Caco-2 (cell line): ENCODE data around the gene SNX25. TPM values are rescaled to one million over a fixed set of nuclear protein-coding genes. Genes with fewer than 3 reads are reported as not detected.

Experiments used
- BruUV-seq: library from RNA; stranded (reverse); fragments of 400-500 nt; replicated peaks from 2 replicates; lab custom pipeline; 2021; lab: Mats Ljungman, UMichigan
- CTCF ChIA-PET: fragments of 300-600 bp; sonication (Branson Sonifier 250); formaldehyde crosslinking; loops from one replicate; lab custom pipeline; 2022; ENCODE audit warnings: antibody characterized with exemption; lab: Charles Lee
- POLR2A ChIA-PET: fragments of 300-600 bp; sonication (Branson Sonifier 250); formaldehyde crosslinking; loops from one replicate; lab custom pipeline; 2022; ENCODE audit warnings: antibody characterized with exemption; lab: Charles Lee
- DNase-seq, 2 experiments: peaks; one replicate each; pipeline versions ENCODE4 v3.0.0 to v3.0.0-alpha.2; 2020 to 2022
- H3K27me3 ChIP-seq: replicated peaks from 2 replicates; pipeline ENCODE4 v1.6.0; 2011; ENCODE audit warnings: low read length; ENCODE audit not compliant: control insufficient read depth, insufficient read depth
- H3K36me3 ChIP-seq: 2 replicates; pipeline ENCODE4 v1.5.1; 2011; ENCODE audit warnings: low read length; ENCODE audit not compliant: control insufficient read depth, insufficient read depth
- H3K4me1 ChIP-seq: fragments of 250-450 bp; sonication (Bioruptor Pico); 2 replicates; pipeline ENCODE4 v1.5.1; 2020; ENCODE audit warnings: mild to moderate bottlenecking
- H3K4me3 ChIP-seq: 2 replicates; pipeline ENCODE4 v1.5.1; 2011; ENCODE audit warnings: low read depth, mild to moderate bottlenecking, control low read depth, low read length
- H3K9me3 ChIP-seq: fragments of 250-450 bp; sonication (Bioruptor Pico); 2 replicates; pipeline ENCODE4 v1.5.1; 2020; ENCODE audit warnings: mild to moderate bottlenecking, moderate library complexity
- H3K27ac Mint-ChIP-seq: one replicate; pipeline ENCODE4 v1.8.0; 2022; ENCODE audit warnings: mixed read lengths; ENCODE audit not compliant: unreplicated experiment
- H3K27me3 Mint-ChIP-seq: one replicate; pipeline ENCODE4 v1.8.0; 2022; ENCODE audit warnings: mixed read lengths; ENCODE audit not compliant: insufficient read depth, unreplicated experiment
- H3K36me3 Mint-ChIP-seq: one replicate; pipeline ENCODE4 v1.8.0; 2022; ENCODE audit warnings: mild to moderate bottlenecking, mixed read lengths; ENCODE audit not compliant: insufficient read depth, unreplicated experiment
- H3K4me1 Mint-ChIP-seq: one replicate; pipeline ENCODE4 v1.8.0; 2022; ENCODE audit warnings: low read depth, mixed read lengths; ENCODE audit not compliant: unreplicated experiment
- H3K4me3 Mint-ChIP-seq: one replicate; pipeline ENCODE4 v1.8.0; 2022; ENCODE audit warnings: mild to moderate bottlenecking, moderate library complexity, mixed read lengths; ENCODE audit not compliant: unreplicated experiment
- H3K9me3 Mint-ChIP-seq: one replicate; pipeline ENCODE4 v1.8.0; 2022; ENCODE audit warnings: mixed read lengths; ENCODE audit not compliant: unreplicated experiment
- intact Hi-C: fragments of 100-400 bp; cut with micrococcal nuclease; formaldehyde crosslinking; loops from one replicate; pipeline ENCODE4 v1.10.0; 2022; ENCODE audit not compliant: unreplicated experiment
- total RNA-seq: library from RNA; stranded (reverse); gene quantifications from 2 replicates; pipeline ENCODE4 v1.2.3, GENCODE V29; 2022
- TF ChIP-seq, protein P1 (sequence below), 2 experiments: fragments of 200-600 bp in 1 of 2; IDR thresholded peaks; 1 replicate in 1 of 2; 2 replicates in 1 of 2; pipeline versions ENCODE4 v1.5.1 to v1.8.0; 2011 to 2022; ENCODE audit warnings: antibody characterized with exemption in 1 of 2, control low read depth in 1 of 2, inconsistent platforms in 1 of 2, low read depth in 1 of 2, low read length in 1 of 2, mild to moderate bottlenecking in 1 of 2, moderate library complexity in 1 of 2; ENCODE audit not compliant: insufficient read depth in 1 of 2, severe bottlenecking in 1 of 2, unreplicated experiment in 1 of 2

Gene SNX25
- total RNA-seq, 1 experiment from 2014 or later, result 9.3 TPM

DNA sequence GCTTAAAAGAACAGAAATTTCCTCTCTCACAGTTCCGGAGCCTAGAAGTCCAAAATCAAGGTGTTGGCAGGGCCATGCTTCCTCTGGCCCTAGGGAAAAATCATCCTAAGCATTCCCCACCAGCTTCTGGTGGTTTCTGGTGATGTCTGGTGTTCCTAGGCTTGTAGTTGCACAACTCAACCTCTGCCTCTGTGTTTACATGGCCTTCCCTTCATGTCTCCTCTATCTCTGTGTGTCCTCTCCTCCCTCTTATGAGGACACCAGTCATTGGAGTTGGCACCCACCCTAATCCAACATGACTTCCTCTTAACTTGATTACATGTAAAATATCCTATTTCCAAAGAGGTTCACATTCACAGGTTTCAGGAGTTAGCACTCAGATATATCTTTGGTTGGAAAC lies 170.9 kb downstream of the SNX25 start:
- Mint-ChIP-seq H3K9me3 (no peaks in the 10 kb centered on the region), H3K27ac (no peak overlapping the region), H3K4me3 (no peak overlapping the region), H3K36me3 (no peaks in the 10 kb centered on the region), H3K27me3 (no peaks in the 10 kb centered on the region), H3K4me1 (no peaks in the 10 kb centered on the region)
- DNase-seq, result no peak
- Histone ChIP-seq H3K9me3 (no peaks in the 10 kb centered on the region), H3K4me1 (peaks cover 4% of the 10 kb centered on the region; the same call in 1 of the 2 replicates), H3K36me3 (no peaks in the 10 kb centered on the region), H3K27me3 (no peaks in the 10 kb centered on the region), H3K4me3 (no peak overlapping the region)
- BruUV-seq, result no TSS peak
- ChIA-PET POLR2A (no interaction called here), CTCF (no interaction called here)
- TF ChIP-seq, protein P1, sequence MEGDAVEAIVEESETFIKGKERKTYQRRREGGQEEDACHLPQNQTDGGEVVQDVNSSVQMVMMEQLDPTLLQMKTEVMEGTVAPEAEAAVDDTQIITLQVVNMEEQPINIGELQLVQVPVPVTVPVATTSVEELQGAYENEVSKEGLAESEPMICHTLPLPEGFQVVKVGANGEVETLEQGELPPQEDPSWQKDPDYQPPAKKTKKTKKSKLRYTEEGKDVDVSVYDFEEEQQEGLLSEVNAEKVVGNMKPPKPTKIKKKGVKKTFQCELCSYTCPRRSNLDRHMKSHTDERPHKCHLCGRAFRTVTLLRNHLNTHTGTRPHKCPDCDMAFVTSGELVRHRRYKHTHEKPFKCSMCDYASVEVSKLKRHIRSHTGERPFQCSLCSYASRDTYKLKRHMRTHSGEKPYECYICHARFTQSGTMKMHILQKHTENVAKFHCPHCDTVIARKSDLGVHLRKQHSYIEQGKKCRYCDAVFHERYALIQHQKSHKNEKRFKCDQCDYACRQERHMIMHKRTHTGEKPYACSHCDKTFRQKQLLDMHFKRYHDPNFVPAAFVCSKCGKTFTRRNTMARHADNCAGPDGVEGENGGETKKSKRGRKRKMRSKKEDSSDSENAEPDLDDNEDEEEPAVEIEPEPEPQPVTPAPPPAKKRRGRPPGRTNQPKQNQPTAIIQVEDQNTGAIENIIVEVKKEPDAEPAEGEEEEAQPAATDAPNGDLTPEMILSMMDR (IDR thresholded peaks at IDR 0.05; ENCODE audit: insufficient read depth in 1 of 2, low read depth in 1 of 2, low read length in 1 of 2, severe bottlenecking in 1 of 2, unreplicated experiment in 1 of 2), result no peak
- intact Hi-C loops, result no loop called here

DNA sequence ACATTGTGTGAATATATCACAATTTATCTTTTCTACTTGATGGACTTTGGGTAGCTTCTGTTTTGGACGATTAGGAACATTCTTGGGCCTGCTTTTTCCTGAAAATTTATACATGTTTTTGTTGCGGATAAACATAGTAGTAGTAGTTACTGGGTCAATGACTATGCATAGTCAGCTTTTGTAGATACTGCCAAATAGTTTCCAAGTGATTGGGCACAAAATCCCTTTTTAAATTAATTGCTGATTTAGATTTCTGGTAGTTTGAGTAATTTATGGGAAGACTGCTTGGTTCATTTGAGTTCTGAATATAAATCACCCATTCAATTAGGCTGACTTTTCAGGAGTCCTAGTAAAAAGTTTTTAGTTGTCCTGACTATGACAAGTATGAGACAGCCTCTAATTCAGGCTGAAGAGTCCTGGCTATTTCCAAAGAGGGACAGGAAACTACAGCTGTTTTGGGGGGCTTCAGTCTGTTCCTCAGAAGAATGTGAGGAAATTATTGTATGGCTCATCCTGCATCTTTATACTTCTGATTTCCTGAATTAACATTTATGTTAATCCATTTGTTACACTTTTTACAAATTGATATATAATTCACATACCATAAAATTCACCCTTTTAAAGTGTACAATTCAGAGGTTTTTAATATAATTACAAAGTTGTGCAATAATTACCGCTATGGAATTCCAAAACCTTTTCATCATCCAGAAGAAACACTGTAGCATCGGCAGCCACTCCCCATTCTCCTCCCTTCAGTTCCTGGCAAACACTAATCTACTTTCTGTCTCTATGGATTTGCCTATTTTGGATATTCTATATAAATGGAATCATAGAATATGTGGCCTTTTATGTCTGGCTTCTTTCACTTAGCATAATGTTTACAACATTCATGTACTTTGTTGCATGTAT lies 172.1 kb downstream of the SNX25 start:
- POLR2A ChIA-PET, result interaction anchor here (0.6 kb wide), 1 partner anchor 10 kb away, joined by 11 read pairs; no protein-coding TSS in a partner anchor
- H3K4me3 Mint-ChIP-seq, result no peak overlapping the region

DNA sequence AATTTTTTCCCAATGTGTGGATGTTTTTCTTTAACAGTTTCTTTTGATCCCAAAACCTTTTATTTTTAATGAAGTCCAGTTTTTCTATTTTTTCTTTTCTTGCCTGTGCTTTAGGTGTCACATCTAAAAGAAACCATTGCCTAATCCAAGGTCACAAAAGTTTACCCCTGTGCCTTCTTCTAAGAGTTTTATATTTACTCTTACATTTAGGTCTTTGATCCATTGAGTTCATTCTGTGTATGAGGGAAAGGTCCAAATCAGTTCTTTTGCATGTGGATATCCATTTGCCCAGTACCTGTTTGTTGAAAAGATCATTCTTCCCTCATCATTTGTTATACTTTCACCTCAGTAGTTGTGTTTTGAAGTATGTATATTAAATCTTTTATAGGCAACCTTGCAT lies 173.4 kb downstream of the SNX25 start:
- Mint-ChIP-seq H3K27ac (no peak overlapping the region), H3K9me3 (no peaks in the 10 kb centered on the region)

More for the DNA sequence above, 172.1 kb downstream of the SNX25 start:
- H3K27ac Mint-ChIP-seq, result no peak overlapping the region
- Histone ChIP-seq H3K36me3 (no peaks in the 10 kb centered on the region), H3K27me3 (no peaks in the 10 kb centered on the region), H3K4me1 (peaks cover 4% of the 10 kb centered on the region; the same call in 1 of the 2 replicates), H3K9me3 (no peaks in the 10 kb centered on the region), H3K4me3 (no peak overlapping the region)
- intact Hi-C loops, result no loop called here
- DNase-seq, result no peak
- TF ChIP-seq, protein P1 (IDR thresholded peaks at IDR 0.05; ENCODE audit: insufficient read depth in 1 of 2, low read depth in 1 of 2, low read length in 1 of 2, severe bottlenecking in 1 of 2, unreplicated experiment in 1 of 2), result no peak
- BruUV-seq, result no TSS peak
- H3K4me1 Mint-ChIP-seq, result no peaks in the 10 kb centered on the region
- CTCF ChIA-PET, result no interaction called here
- no peaks in the 10 kb centered on the region for H3K9me3 Mint-ChIP-seq
- H3K36me3 Mint-ChIP-seq, result no peaks in the 10 kb centered on the region
- H3K27me3 Mint-ChIP-seq, result no peaks in the 10 kb centered on the region

More for the DNA sequence above, 173.4 kb downstream of the SNX25 start:
- intact Hi-C loops, result no loop called here
- no peaks in the 10 kb centered on the region for H3K27me3 ChIP-seq
- H3K4me1 ChIP-seq, result peaks cover 4% of the 10 kb centered on the region; the same call in 1 of the 2 replicates
- no TSS peak for BruUV-seq
- no peak overlapping the region for H3K4me3 Mint-ChIP-seq
- H3K4me3 ChIP-seq, result no peak overlapping the region
- DNase-seq, result no peak
- ChIA-PET CTCF (no interaction called here), POLR2A (no interaction called here)
- H3K9me3 ChIP-seq, result no peaks in the 10 kb centered on the region
- H3K36me3 Mint-ChIP-seq, result no peaks in the 10 kb centered on the region
- no peaks in the 10 kb centered on the region for H3K27me3 Mint-ChIP-seq
- no peaks in the 10 kb centered on the region for H3K4me1 Mint-ChIP-seq
- TF ChIP-seq, protein P1 (IDR thresholded peaks at IDR 0.05; ENCODE audit: insufficient read depth in 1 of 2, low read depth in 1 of 2, low read length in 1 of 2, severe bottlenecking in 1 of 2, unreplicated experiment in 1 of 2), result no peak
- H3K36me3 ChIP-seq, result no peaks in the 10 kb centered on the region
